HCT116 (cell line): ENCODE measurements around the gene ZNF181.

Experiments
- CTCF ChIP-seq, 3 experiments: fragments of 200-600 bp in 1 of 3; sonication (generic) in 1 of 3; IDR thresholded peaks in 2 of 3; conservative IDR thresholded peaks in 1 of 3; 2 replicates each; pipeline ENCODE4 v1.5.1; 2012 to 2017; ENCODE audit warnings: low read depth in 2 of 3, low read length in 2 of 3, antibody characterized with exemption in 1 of 3, borderline replicate concordance in 1 of 3, control low read depth in 1 of 3, mild to moderate bottlenecking in 1 of 3, mixed read lengths in 1 of 3, mixed run types in 1 of 3, moderate library complexity in 1 of 3; ENCODE audit not compliant: insufficient read depth in 1 of 3
- EZH2 ChIP-seq: fragments of 200-600 bp; sonication (generic); IDR thresholded peaks from 2 replicates; pipeline ENCODE4 v1.6.1; 2017; ENCODE audit warnings: antibody characterized with exemption, mixed run types
- EZH2phosphoT487 ChIP-seq: fragments of 200-600 bp; IDR thresholded peaks from 2 replicates; pipeline ENCODE4 v1.6.1; 2018; ENCODE audit warnings: antibody characterized with exemption, borderline replicate concordance
- JUND ChIP-seq: IDR thresholded peaks from 2 replicates; pipeline ENCODE4 v1.6.1; 2012
- SRF ChIP-seq: IDR thresholded peaks from 2 replicates; pipeline ENCODE4 v1.6.1; 2012; ENCODE audit warnings: low read depth
- ZNF274 ChIP-seq: fragments of 200-500 bp; sonication (Bioruptor generic); IDR thresholded peaks from 2 replicates; pipeline ENCODE4 v1.6.1; 2014; ENCODE audit warnings: mild to moderate bottlenecking, low read depth, low read length, inconsistent platforms

GRCh38 chr19:34786236-34786635 is 52.2 kb downstream of the ZNF181 start:
- TF ChIP-seq CTCF (IDR thresholded peaks at IDR 0.05 in 2 of 3, conservative IDR thresholded peaks at IDR 0.05 in 1 of 3; ENCODE audit: borderline replicate concordance in 1 of 3, insufficient read depth in 1 of 3, low read depth in 2 of 3, low read length in 2 of 3): no peak
- no peak for TF ChIP-seq ZNF274
- TF ChIP-seq JUND: no peak
- no peak for TF ChIP-seq EZH2
- TF ChIP-seq EZH2phosphoT487: no peak
- TF ChIP-seq SRF: no peak
